Mesenchymal stem cell (in vitro differentiated cells and primary cell): ENCODE measurements around the gene CCDC149.

Experiments
- DNase-seq: peaks from one replicate; pipeline ENCODE4 v3.0.0-alpha.2; 2013
- H2AFZ ChIP-seq: one replicate; pipeline ENCODE4 v1.6.1; 2013; ENCODE audit warnings: low read depth, mild to moderate bottlenecking, control low read depth, inconsistent platforms, low read length, moderate library complexity
- H2AK5ac ChIP-seq: 2 replicates; pipeline ENCODE4 v1.6.1; 2013; ENCODE audit warnings: low read length, moderate library complexity, mild to moderate bottlenecking, inconsistent platforms; ENCODE audit not compliant: severe bottlenecking
- H2BK120ac ChIP-seq: one replicate; pipeline ENCODE4 v1.6.1; 2013; ENCODE audit warnings: low read depth, mild to moderate bottlenecking, inconsistent platforms, low read length, moderate library complexity
- H2BK12ac ChIP-seq, 2 experiments: one replicate each; pipeline ENCODE4 v1.6.1; 2013; ENCODE audit warnings: inconsistent platforms in 2 of 2, low read length in 2 of 2, mild to moderate bottlenecking in 2 of 2, moderate library complexity in 2 of 2, control low read depth in 1 of 2
- H2BK15ac ChIP-seq: one replicate; pipeline ENCODE4 v1.6.1; 2013; ENCODE audit warnings: mild to moderate bottlenecking, low read depth, inconsistent platforms; ENCODE audit not compliant: poor library complexity, severe bottlenecking
- H2BK5ac ChIP-seq: 2 replicates; pipeline ENCODE4 v1.6.1; 2013; ENCODE audit warnings: low read depth, mild to moderate bottlenecking, low read length, control low read depth, inconsistent platforms; ENCODE audit not compliant: poor library complexity, severe bottlenecking
- H3K14ac ChIP-seq, 2 experiments: one replicate each; pipeline ENCODE4 v1.6.1; 2013; ENCODE audit warnings: inconsistent platforms in 2 of 2, low read length in 2 of 2, control low read depth in 1 of 2, mild to moderate bottlenecking in 1 of 2, moderate library complexity in 1 of 2
- H3K18ac ChIP-seq, 2 experiments: one replicate each; pipeline ENCODE4 v1.6.1; 2013; ENCODE audit warnings: inconsistent platforms in 2 of 2, low read length in 2 of 2, control low read depth in 1 of 2, low read depth in 1 of 2, mild to moderate bottlenecking in 1 of 2
- H3K23ac ChIP-seq, 2 experiments: one replicate each; pipeline ENCODE4 v1.6.1; 2013; ENCODE audit warnings: inconsistent platforms in 2 of 2, low read length in 2 of 2, mild to moderate bottlenecking in 2 of 2, moderate library complexity in 2 of 2, control low read depth in 1 of 2
- H3K27ac ChIP-seq: 2 replicates; pipeline ENCODE4 v1.5.1; 2013; ENCODE audit warnings: mild to moderate bottlenecking, moderate library complexity, low read length, control low read depth, inconsistent platforms; ENCODE audit not compliant: poor library complexity, severe bottlenecking
- H3K27me3 ChIP-seq, 2 experiments: 2 replicates each; pipeline versions ENCODE4 v1.6.1 to v1.7.0; 2013; ENCODE audit warnings: low read length in 2 of 2, mild to moderate bottlenecking in 2 of 2, moderate library complexity in 2 of 2, control low read depth in 1 of 2, inconsistent platforms in 1 of 2; ENCODE audit not compliant: control insufficient read depth in 1 of 2, insufficient read depth in 1 of 2
- H3K36me3 ChIP-seq, 2 experiments: 2 replicates each; pipeline versions ENCODE4 v1.6.1 to v1.7.0; 2013; ENCODE audit warnings: low read length in 2 of 2, control low read depth in 1 of 2, inconsistent platforms in 1 of 2, low read depth in 1 of 2, mild to moderate bottlenecking in 1 of 2; ENCODE audit not compliant: insufficient read depth in 2 of 2, control insufficient read depth in 1 of 2
- H3K4ac ChIP-seq, 2 experiments: one replicate each; pipeline ENCODE4 v1.6.1; 2013; ENCODE audit warnings: inconsistent platforms in 2 of 2, low read length in 2 of 2, mild to moderate bottlenecking in 2 of 2, moderate library complexity in 2 of 2, control low read depth in 1 of 2, low read depth in 1 of 2
- H3K4me1 ChIP-seq: 2 replicates; pipeline ENCODE4 v1.6.1; 2013; ENCODE audit warnings: low read depth, low read length, control low read depth; ENCODE audit not compliant: control insufficient read depth, insufficient read depth
- H3K4me2 ChIP-seq: 2 replicates; pipeline ENCODE4 v1.6.1; 2013; ENCODE audit warnings: low read length, mild to moderate bottlenecking, inconsistent platforms; ENCODE audit not compliant: poor library complexity, severe bottlenecking
- H3K4me3 ChIP-seq, 2 experiments: 2 replicates each; pipeline versions ENCODE4 v1.5.1 to v1.7.0; 2013; ENCODE audit warnings: low read length in 2 of 2, mild to moderate bottlenecking in 2 of 2, control low read depth in 1 of 2, low read depth in 1 of 2; ENCODE audit not compliant: insufficient read depth in 1 of 2
- H3K79me1 ChIP-seq: replicated peaks from 2 replicates; pipeline ENCODE4 v1.6.1; 2013; ENCODE audit warnings: mild to moderate bottlenecking, control low read depth, low read length, inconsistent platforms; ENCODE audit not compliant: poor library complexity, severe bottlenecking
- H3K9ac ChIP-seq: 2 replicates; pipeline ENCODE4 v1.7.0; 2013; ENCODE audit warnings: mild to moderate bottlenecking, low read length, moderate library complexity
- H3K9me3 ChIP-seq: 2 replicates; pipeline ENCODE4 v1.7.0; 2013; ENCODE audit warnings: mild to moderate bottlenecking, low read length; ENCODE audit not compliant: control insufficient read depth
- H4K8ac ChIP-seq: one replicate; pipeline ENCODE4 v1.6.1; 2013; ENCODE audit warnings: inconsistent platforms, mild to moderate bottlenecking, low read length, moderate library complexity
- H4K91ac ChIP-seq: one replicate; pipeline ENCODE4 v1.6.1; 2013; ENCODE audit warnings: mild to moderate bottlenecking, low read length, inconsistent platforms
- WGBS: methylation state at CpG from one replicate; pipeline ENCODE4 v1.1.7; 2013; ENCODE audit warnings: mixed read lengths; 5-methylcytosine and 5-hydroxymethylcytosine counted together

Gene CCDC149

GRCh38 chr4:24816797-24817196 lies 96.0 kb downstream of the CCDC149 start:
- H3K9me3 ChIP-seq: no peaks in the 10 kb centered on the region
- no peak overlapping the region for H3K4ac ChIP-seq
- H2BK5ac ChIP-seq: no peak overlapping the region
- no peak overlapping the region for H2BK120ac ChIP-seq
- no peak overlapping the region for H3K23ac ChIP-seq
- no peaks in the 10 kb centered on the region for H3K27me3 ChIP-seq
- no peak overlapping the region for H3K18ac ChIP-seq
- no peak overlapping the region for H4K8ac ChIP-seq
- no peak overlapping the region for H2BK12ac ChIP-seq
- DNase-seq: no peak
- no peak overlapping the region for H3K27ac ChIP-seq
- H3K14ac ChIP-seq: no peak overlapping the region
- no peaks in the 10 kb centered on the region for H3K4me1 ChIP-seq
- H3K79me1 ChIP-seq: no peaks in the 10 kb centered on the region
- WGBS: 90% methylated on average over 18 of the region's 18 CpGs
- H2AFZ ChIP-seq: no peak overlapping the region
- no peak overlapping the region for H3K4me2 ChIP-seq
- H2BK15ac ChIP-seq: no peak overlapping the region
- no peak overlapping the region for H4K91ac ChIP-seq
- peaks cover 0 to 71% of the 10 kb centered on the region in 2 experiments for H3K36me3 ChIP-seq
- H3K4me3 ChIP-seq: no peak overlapping the region
- H2AK5ac ChIP-seq: no peak overlapping the region
- no peak overlapping the region for H3K9ac ChIP-seq

- H2AK5ac ChIP-seq: no peak overlapping the region
- H3K14ac ChIP-seq: no peak overlapping the region
- H2BK15ac ChIP-seq: no peak overlapping the region
- H3K4me3 ChIP-seq: no peak overlapping the region
- H3K27me3 ChIP-seq: no peaks in the 10 kb centered on the region
- H3K9me3 ChIP-seq: no peaks in the 10 kb centered on the region
- H3K23ac ChIP-seq: no peak overlapping the region
- DNase-seq: no peak
- H2BK5ac ChIP-seq: no peak overlapping the region
- no peak overlapping the region for H2BK12ac ChIP-seq
- no peak overlapping the region for H4K8ac ChIP-seq
- no peak overlapping the region for H2AFZ ChIP-seq
- no peaks in the 10 kb centered on the region for H3K79me1 ChIP-seq
- no peak overlapping the region for H3K4ac ChIP-seq
- H2BK120ac ChIP-seq: no peak overlapping the region
- no peak overlapping the region for H4K91ac ChIP-seq
- H3K36me3 ChIP-seq: peaks cover under 1 to 48% of the 10 kb centered on the region in 2 experiments
- peaks cover 2% of the 10 kb centered on the region for H3K4me1 ChIP-seq
- no peak overlapping the region for H3K18ac ChIP-seq
- WGBS: 78% methylated on average over 2 of the region's 2 CpGs
- no peak overlapping the region for H3K4me2 ChIP-seq
- no peak overlapping the region for H3K9ac ChIP-seq
- no peak overlapping the region for H3K27ac ChIP-seq
These were observed 99.1 kb downstream of the CCDC149 start for GRCh38 chr4:24813732-24814131.

GRCh38 chr4:24810871-24811631 lies 101.8 kb downstream of the CCDC149 start:
- Histone ChIP-seq H3K36me3 (peaks cover 7 to 49% of the 10 kb centered on the region in 2 experiments), H2AK5ac (no peak overlapping the region), H3K4me2 (no peak overlapping the region), H3K9ac (no peak overlapping the region), H4K91ac (no peak overlapping the region), H3K23ac (no peak overlapping the region), H2BK120ac (no peak overlapping the region), H2BK12ac (no peak overlapping the region), H3K4me3 (no peak overlapping the region), H3K14ac (no peak overlapping the region), H3K18ac (no peak overlapping the region), H2BK15ac (no peak overlapping the region), H3K79me1 (no peaks in the 10 kb centered on the region), H3K9me3 (no peaks in the 10 kb centered on the region), H3K27ac (no peak overlapping the region), H3K4ac (no peak overlapping the region), H3K27me3 (no peaks in the 10 kb centered on the region), H4K8ac (no peak overlapping the region), H2AFZ (no peak overlapping the region), H2BK5ac (no peak overlapping the region), H3K4me1 (peaks cover 2% of the 10 kb centered on the region)
- WGBS: 91% methylated on average over 6 of the region's 6 CpGs
- DNase-seq: no peak

GRCh38 chr4:24809815-24810405 lies 102.9 kb downstream of the CCDC149 start:
- no peaks in the 10 kb centered on the region for H3K9me3 ChIP-seq
- peaks cover 2% of the 10 kb centered on the region for H3K4me1 ChIP-seq
- no peak overlapping the region for H3K23ac ChIP-seq
- no peak overlapping the region for H2AFZ ChIP-seq
- H3K27me3 ChIP-seq: no peaks in the 10 kb centered on the region
- no peak overlapping the region for H3K4ac ChIP-seq
- no peak overlapping the region for H2BK15ac ChIP-seq
- peak; percentile 47 for DNase-seq
- no peak overlapping the region for H2AK5ac ChIP-seq
- H3K4me2 ChIP-seq: no peak overlapping the region
- no peak overlapping the region for H3K4me3 ChIP-seq
- H3K18ac ChIP-seq: no peak overlapping the region
- no peak overlapping the region for H2BK120ac ChIP-seq
- H3K27ac ChIP-seq: no peak overlapping the region
- 82% methylated on average over 6 of the region's 6 CpGs for WGBS
- H3K79me1 ChIP-seq: no peaks in the 10 kb centered on the region
- H3K36me3 ChIP-seq: peaks cover 7 to 49% of the 10 kb centered on the region in 2 experiments
- no peak overlapping the region for H3K14ac ChIP-seq
- no peak overlapping the region for H4K8ac ChIP-seq
- no peak overlapping the region for H4K91ac ChIP-seq
- H2BK5ac ChIP-seq: no peak overlapping the region
- no peak overlapping the region for H2BK12ac ChIP-seq
- H3K9ac ChIP-seq: no peak overlapping the region
